H1 (cell line): ENCODE data around the gene CTNNBL1. TPM values are rescaled to one million over a fixed set of nuclear protein-coding genes. Genes with fewer than 3 reads are reported as not detected.

Source experiments
- CTCF ChIA-PET: fragments of 300-600 bp; sonication (Branson Sonifier 250); formaldehyde crosslinking; loops from one replicate; lab custom pipeline; 2021; ENCODE audit not compliant: partially characterized antibody; lab: Charles Lee
- POLR2A ChIA-PET: fragments of 300-600 bp; sonication (Branson Sonifier 250); formaldehyde crosslinking; loops from one replicate; lab custom pipeline; 2021; ENCODE audit warnings: inconsistent platforms; ENCODE audit not compliant: partially characterized antibody; lab: Charles Lee
- DNase-seq, 2 experiments: peaks; one replicate each; pipeline versions ENCODE4 v3.0.0 to v3.0.0-alpha.2; 2010 to 2022; ENCODE audit warnings: low spot score in 2 of 2, low read depth in 1 of 2, mixed read lengths in 1 of 2
- FAIRE-seq: peaks from 2 replicates; lab custom pipeline; 2011; peaks lifted over from hg19 to GRCh38; lab: Jason Lieb, UNC
- H2AFZ ChIP-seq: 2 replicates; pipeline ENCODE4 v1.8.1; 2012; ENCODE audit warnings: low read length, inconsistent platforms
- H2AK5ac ChIP-seq: 2 replicates; pipeline ENCODE4 v1.6.1; 2013; ENCODE audit warnings: low read depth, low read length
- H2BK120ac ChIP-seq: replicated peaks from 2 replicates; pipeline ENCODE3; 2013; ENCODE audit warnings: low read depth, low read length, inconsistent platforms
- H2BK12ac ChIP-seq: 2 replicates; pipeline ENCODE4 v1.6.1; 2013; ENCODE audit warnings: low read depth, low read length
- H2BK15ac ChIP-seq: 2 replicates; pipeline ENCODE4 v1.6.1; 2013; ENCODE audit warnings: low read length
- H2BK20ac ChIP-seq: 2 replicates; pipeline ENCODE4 v1.6.1; 2013; ENCODE audit warnings: low read length
- H2BK5ac ChIP-seq: 2 replicates; pipeline ENCODE4 v1.6.1; 2013; ENCODE audit warnings: low read depth, low read length
- H3K14ac ChIP-seq: 2 replicates; pipeline ENCODE4 v1.6.1; 2013; ENCODE audit warnings: inconsistent platforms; ENCODE audit not compliant: insufficient read length
- H3K18ac ChIP-seq: 2 replicates; pipeline ENCODE4 v1.6.1; 2013; ENCODE audit warnings: low read length; ENCODE audit errors: extremely low read depth
- H3K23ac ChIP-seq: 2 replicates; pipeline ENCODE4 v1.6.1; 2013; ENCODE audit warnings: inconsistent platforms; ENCODE audit not compliant: insufficient read length
- H3K23me2 ChIP-seq: 2 replicates; pipeline ENCODE4 v1.6.1; 2013; ENCODE audit warnings: low read depth, low read length
- H3K27ac ChIP-seq: 2 replicates; pipeline ENCODE4 v1.6.1; 2011; ENCODE audit warnings: low read depth, low read length, inconsistent platforms
- H3K27me3 ChIP-seq, 4 experiments: replicated peaks in 1 of 4; 1 replicate in 1 of 4; 2 replicates in 3 of 4; pipeline versions ENCODE4 v1.6.1 to v1.8.1; 2011 to 2013; ENCODE audit warnings: low read length in 3 of 4, mild to moderate bottlenecking in 3 of 4, inconsistent platforms in 2 of 4, mixed read lengths in 2 of 4, moderate library complexity in 1 of 4; ENCODE audit not compliant: control insufficient read depth in 3 of 4, insufficient read depth in 3 of 4; ENCODE audit errors: extremely low read depth in 1 of 4
- H3K36me3 ChIP-seq, 4 experiments: 2 replicates each; pipeline versions ENCODE4 v1.6.1 to v1.8.1; 2011 to 2013; ENCODE audit warnings: mild to moderate bottlenecking in 4 of 4, low read length in 3 of 4, moderate library complexity in 2 of 4, control low read depth in 1 of 4, inconsistent platforms in 1 of 4; ENCODE audit not compliant: insufficient read depth in 4 of 4, control insufficient read depth in 2 of 4
- H3K4ac ChIP-seq: replicated peaks from 2 replicates; pipeline ENCODE3; 2013; ENCODE audit warnings: low read length, low read depth, mixed read lengths, inconsistent platforms; ENCODE audit not compliant: insufficient read length
- H3K4me1 ChIP-seq, 4 experiments: replicated peaks in 1 of 4; 1 replicate in 1 of 4; 2 replicates in 3 of 4; pipeline versions ENCODE4 v1.6.1 to v1.8.1; 2011 to 2013; ENCODE audit warnings: low read length in 3 of 4, inconsistent platforms in 2 of 4, mixed read lengths in 1 of 4; ENCODE audit not compliant: insufficient read depth in 4 of 4, control insufficient read depth in 3 of 4
- H3K4me2 ChIP-seq, 2 experiments: 2 replicates each; pipeline versions ENCODE4 v1.6.1 to v1.8.1; 2011 to 2013; ENCODE audit warnings: low read depth in 2 of 2, low read length in 2 of 2, control low read depth in 1 of 2, inconsistent platforms in 1 of 2, mild to moderate bottlenecking in 1 of 2; ENCODE audit not compliant: insufficient read depth in 1 of 2
- H3K4me3 ChIP-seq, 4 experiments: fragments of 200-600, 300-600 bp in 1 of 4; sonication (generic), shearing (Covaris generic), sonication (Bioruptor Twin) in 1 of 4; 2 replicates each; pipeline versions ENCODE4 v1.5.1 to v1.8.1; 2011 to 2016; ENCODE audit warnings: low read length in 4 of 4, low read depth in 3 of 4, control low read depth in 2 of 4, inconsistent platforms in 2 of 4, mild to moderate bottlenecking in 2 of 4, mixed read lengths in 1 of 4, moderate library complexity in 1 of 4; ENCODE audit not compliant: insufficient read depth in 2 of 4; ENCODE audit errors: extremely low read depth in 1 of 4
- H3K56ac ChIP-seq: replicated peaks from 2 replicates; pipeline ENCODE3; 2013; ENCODE audit warnings: low read depth, mild to moderate bottlenecking, mixed read lengths, low read length, inconsistent platforms; ENCODE audit not compliant: insufficient read length
- H3K79me1 ChIP-seq: 2 replicates; pipeline ENCODE4 v1.6.1; 2013; ENCODE audit warnings: low read depth, low read length, control low read depth
- H3K79me2 ChIP-seq, 2 experiments: 2 replicates each; pipeline versions ENCODE4 v1.6.1 to v1.8.1; 2012 to 2013; ENCODE audit warnings: low read length in 2 of 2, mild to moderate bottlenecking in 2 of 2, inconsistent platforms in 1 of 2; ENCODE audit not compliant: insufficient read depth in 2 of 2, control insufficient read depth in 1 of 2
- H3K9ac ChIP-seq, 4 experiments: replicated peaks in 1 of 4; 1 replicate in 1 of 4; 2 replicates in 3 of 4; pipeline versions ENCODE4 v1.6.1 to v1.8.1; 2011 to 2013; ENCODE audit warnings: low read depth in 3 of 4, low read length in 3 of 4, control low read depth in 2 of 4, mild to moderate bottlenecking in 2 of 4, moderate library complexity in 2 of 4, inconsistent platforms in 1 of 4; ENCODE audit errors: extremely low read depth in 1 of 4
- H3K9me3 ChIP-seq, 2 experiments: 2 replicates each; pipeline versions ENCODE4 v1.6.1 to v1.8.1; 2012 to 2013; ENCODE audit warnings: mild to moderate bottlenecking in 2 of 2, moderate library complexity in 2 of 2, control low read depth in 1 of 2, inconsistent platforms in 1 of 2, low read depth in 1 of 2, low read length in 1 of 2, mixed read lengths in 1 of 2; ENCODE audit not compliant: insufficient read depth in 2 of 2
- H4K20me1 ChIP-seq, 2 experiments: replicated peaks in 1 of 2; 2 replicates each; pipeline versions ENCODE3 to v1.8.1; 2011 to 2013; ENCODE audit warnings: inconsistent platforms in 2 of 2, low read length in 2 of 2, mild to moderate bottlenecking in 1 of 2; ENCODE audit not compliant: insufficient read depth in 2 of 2, control insufficient read depth in 1 of 2
- H4K5ac ChIP-seq: 2 replicates; pipeline ENCODE4 v1.6.1; 2013; ENCODE audit warnings: low read length, low read depth, mixed read lengths, inconsistent platforms; ENCODE audit not compliant: insufficient read length
- H4K8ac ChIP-seq: 2 replicates; pipeline ENCODE4 v1.8.0; 2013; ENCODE audit warnings: mild to moderate bottlenecking, moderate library complexity, low read length, inconsistent platforms; ENCODE audit not compliant: insufficient read depth; ENCODE audit errors: extremely low read depth
- H4K91ac ChIP-seq: replicated peaks from 2 replicates; pipeline ENCODE3; 2013; ENCODE audit warnings: low read length, mixed read lengths, inconsistent platforms; ENCODE audit not compliant: insufficient read length
- ATF3 ChIP-seq: IDR thresholded peaks from 2 replicates; pipeline ENCODE4 v1.6.1; 2011; ENCODE audit warnings: low read depth, mild to moderate bottlenecking, low read length; ENCODE audit not compliant: insufficient read depth
- CBX8 ChIP-seq: fragments of 300-800, 300-1000 bp; sonication (generic); IDR thresholded peaks from 2 replicates; pipeline ENCODE4 v1.7.1; 2016; ENCODE audit warnings: low read depth, low read length, borderline replicate concordance
- CHD1 ChIP-seq: IDR thresholded peaks from 2 replicates; pipeline ENCODE4 v1.6.1; 2012; ENCODE audit warnings: low read depth, low read length, improper control_type of control experiment
- CTCF ChIP-seq, 3 experiments: IDR thresholded peaks; 1 replicate in 2 of 3; 2 replicates in 1 of 3; pipeline versions ENCODE4 v1.5.1 to v1.6.1; 2011; ENCODE audit warnings: low read length in 3 of 3, mild to moderate bottlenecking in 3 of 3, inconsistent platforms in 2 of 3, low read depth in 1 of 3, moderate library complexity in 1 of 3; ENCODE audit not compliant: insufficient read depth in 1 of 3; ENCODE audit errors: control extremely low read depth in 1 of 3
- KDM1A ChIP-seq: fragments of 200-600, 300-600 bp; sonication (generic); IDR thresholded peaks from 2 replicates; pipeline ENCODE4 v1.7.1; 2016; ENCODE audit warnings: mild to moderate bottlenecking, low read length, borderline replicate concordance
- KDM5A ChIP-seq: fragments of 200-600 bp; IDR thresholded peaks from 2 replicates; pipeline ENCODE4 v1.7.1; 2012; ENCODE audit warnings: mild to moderate bottlenecking, low read length, inconsistent platforms, mixed read lengths
- POLR2AphosphoS5 ChIP-seq: IDR thresholded peaks from 2 replicates; pipeline ENCODE4 v1.6.1; 2011; ENCODE audit warnings: low read depth, low read length
- POU5F1 ChIP-seq: IDR thresholded peaks from 2 replicates; pipeline ENCODE4 v1.6.1; 2011; ENCODE audit warnings: low read depth, mild to moderate bottlenecking, low read length, moderate library complexity
- RAD21 ChIP-seq, 2 experiments: IDR thresholded peaks in 1 of 2; conservative IDR thresholded peaks in 1 of 2; 2 replicates each; pipeline ENCODE4 v1.6.1; 2011; ENCODE audit warnings: low read depth in 2 of 2, low read length in 2 of 2, improper control_type of control experiment in 1 of 2, inconsistent platforms in 1 of 2, mild to moderate bottlenecking in 1 of 2, moderate library complexity in 1 of 2
- RXRA ChIP-seq: IDR thresholded peaks from 2 replicates; pipeline ENCODE4 v1.6.1; 2011; ENCODE audit warnings: low read depth, mild to moderate bottlenecking, low read length, moderate library complexity; ENCODE audit not compliant: insufficient read depth
- SP1 ChIP-seq: IDR thresholded peaks from 2 replicates; pipeline ENCODE4 v1.6.1; 2011; ENCODE audit warnings: low read depth, low read length
- WGBS, 2 experiments: shearing (Covaris generic) in 1 of 2; methylation state at CpG; one replicate each; pipeline versions ENCODE4 v1.1.6 to v1.1.7; 2013 to 2015; ENCODE audit warnings: low lambda C conversion rate in 2 of 2, mixed read lengths in 2 of 2, inconsistent platforms in 1 of 2, low coverage in 1 of 2, missing lambda C conversion rate in 1 of 2; ENCODE audit not compliant: insufficient replicate concordance in 2 of 2, insufficient coverage in 1 of 2, insufficient read length in 1 of 2; ENCODE audit errors: extremely low coverage in 1 of 2, missing lambda C conversion rate in 1 of 2; 5-methylcytosine and 5-hydroxymethylcytosine counted together
- polyA plus RNA-seq, 7 experiments: library from polyadenylated mRNA; depleted of rRNA in 3 of 7; stranded (reverse) in 5 of 7; unstranded in 2 of 7; fragments of >200 nt in 5 of 7; fragments of 200-250 nt in 2 of 7; gene quantifications; 1 replicate in 5 of 7; 2 replicates in 1 of 7; 4 replicates in 1 of 7; pipeline versions ENCODE4 v1.2.1 to v1.2.3, GENCODE V29; 2011 to 2013; ENCODE audit warnings: missing spikeins in 2 of 7, mixed read lengths in 2 of 7
- total RNA-seq: library from RNA; stranded (reverse); fragmentation: NEBNext Ultra II Directional; extraction: Animal tissue kit (Norgen Biotek cat#: 25700); gene quantifications from 2 replicates; pipeline ENCODE4 v1.2.1, GENCODE V29; 2021

Gene CTNNBL1
- total and polyA plus RNA-seq, 2 of the 8 experiments (the other 6 are each of a cell fraction or from before 2014, with no cell fraction given), result 19.6 to 81.6 TPM

- Histone ChIP-seq H2BK120ac (no peak overlapping the region), H3K56ac (no peak overlapping the region), H3K23ac (no peak overlapping the region), H2BK20ac (no peak overlapping the region), H3K4me3 (no peak overlapping the region), H3K4me1 (no peaks in the 10 kb centered on the region), H2AFZ (no peak overlapping the region), H3K18ac (no peak overlapping the region), H4K20me1 (peaks cover 0 to 2% of the 10 kb centered on the region in 2 experiments), H3K36me3 (peaks cover 0 to 2% (median 1%) of the 10 kb centered on the region in 4 experiments; a peak in 4 of 8 replicates), H3K27me3 (no peaks in the 10 kb centered on the region), H3K14ac (no peak overlapping the region), H3K79me2 (no peaks in the 10 kb centered on the region), H2AK5ac (no peak overlapping the region), H2BK12ac (no peak overlapping the region), H2BK5ac (no peak overlapping the region), H3K79me1 (no peaks in the 10 kb centered on the region), H3K9ac (no peak overlapping the region), H4K91ac (no peak overlapping the region), H4K5ac (no peak overlapping the region), H3K27ac (no peak overlapping the region), H3K23me2 (no peaks in the 10 kb centered on the region), H2BK15ac (no peak overlapping the region), H3K9me3 (no peaks in the 10 kb centered on the region), H3K4me2 (no peak overlapping the region), H4K8ac (no peak overlapping the region), H3K4ac (no peak overlapping the region)
- POLR2A ChIA-PET, result no interaction called here
- 62% methylated on average over 4 of the region's 4 CpGs; no CpG with 5 or more reads in 1 of the 2 experiments for WGBS, 2 experiments
- no peak for FAIRE-seq
- DNase-seq, result no peak
- CTCF ChIA-PET, result interaction anchor here (1.1 kb wide), 1 partner anchor 257 kb away, joined by 3 read pairs; no protein-coding TSS in a partner anchor
- TF ChIP-seq KDM5A, result no peak
- no peak for TF ChIP-seq KDM1A
- no peak for TF ChIP-seq CBX8
- TF ChIP-seq RAD21 (IDR thresholded peaks at IDR 0.05 in 1 of 2, conservative IDR thresholded peaks at IDR 0.05 in 1 of 2; ENCODE audit: low read depth in 2 of 2, low read length in 2 of 2), result no peak
- TF ChIP-seq CHD1, result no peak
- no peak for TF ChIP-seq SP1
- no peak for TF ChIP-seq POLR2AphosphoS5
- no peak for TF ChIP-seq RXRA
- TF ChIP-seq ATF3, result no peak
- no peak for TF ChIP-seq CTCF (IDR thresholded peaks at IDR 0.05; ENCODE audit: control extremely low read depth in 1 of 3, insufficient read depth in 1 of 3, low read depth in 1 of 3, low read length in 3 of 3)
- no peak for TF ChIP-seq POU5F1
These were observed 106.8 kb downstream of the CTNNBL1 start for GRCh38 chr20:37800618-37801017.
